Measurements from ENCODE around the gene BCR.

GRCh38 chr22:23196165-23196564 is 15.9 kb downstream of the BCR start:
- TF ChIP-seq, protein P1, sequence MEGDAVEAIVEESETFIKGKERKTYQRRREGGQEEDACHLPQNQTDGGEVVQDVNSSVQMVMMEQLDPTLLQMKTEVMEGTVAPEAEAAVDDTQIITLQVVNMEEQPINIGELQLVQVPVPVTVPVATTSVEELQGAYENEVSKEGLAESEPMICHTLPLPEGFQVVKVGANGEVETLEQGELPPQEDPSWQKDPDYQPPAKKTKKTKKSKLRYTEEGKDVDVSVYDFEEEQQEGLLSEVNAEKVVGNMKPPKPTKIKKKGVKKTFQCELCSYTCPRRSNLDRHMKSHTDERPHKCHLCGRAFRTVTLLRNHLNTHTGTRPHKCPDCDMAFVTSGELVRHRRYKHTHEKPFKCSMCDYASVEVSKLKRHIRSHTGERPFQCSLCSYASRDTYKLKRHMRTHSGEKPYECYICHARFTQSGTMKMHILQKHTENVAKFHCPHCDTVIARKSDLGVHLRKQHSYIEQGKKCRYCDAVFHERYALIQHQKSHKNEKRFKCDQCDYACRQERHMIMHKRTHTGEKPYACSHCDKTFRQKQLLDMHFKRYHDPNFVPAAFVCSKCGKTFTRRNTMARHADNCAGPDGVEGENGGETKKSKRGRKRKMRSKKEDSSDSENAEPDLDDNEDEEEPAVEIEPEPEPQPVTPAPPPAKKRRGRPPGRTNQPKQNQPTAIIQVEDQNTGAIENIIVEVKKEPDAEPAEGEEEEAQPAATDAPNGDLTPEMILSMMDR (conservative IDR thresholded peaks at IDR 0.05 in 1 of 2, IDR thresholded peaks at IDR 0.05 in 1 of 2; ENCODE audit: low read depth in 1 of 2, low read length in 2 of 2), result no peak
- TF ChIP-seq EZH2 (IDR thresholded peaks at IDR 0.05; ENCODE audit: low read length, missing control alignments), result no peak
